Activated T-helper 9 cell treated with anti-CD3 and anti-CD28 coated beads, Interleukin-2, amount 50 U/mL, for 16 hours (primary cell): ENCODE measurements around the gene LRRC37A.
A peak's percentile ranks its signal among the peaks of the same experiment; 100 is the strongest.
"Not testable (repeated sequence)": the region's sequence is repeated elsewhere in the genome, so short reads cannot be mapped to it uniquely, and the experiment has no call there.

Experiments
- DNase-seq: peaks from one replicate; pipeline ENCODE4 v3.0.0-alpha.2; 2020; ENCODE audit warnings: low read depth

The LRRC37A gene

DNA sequence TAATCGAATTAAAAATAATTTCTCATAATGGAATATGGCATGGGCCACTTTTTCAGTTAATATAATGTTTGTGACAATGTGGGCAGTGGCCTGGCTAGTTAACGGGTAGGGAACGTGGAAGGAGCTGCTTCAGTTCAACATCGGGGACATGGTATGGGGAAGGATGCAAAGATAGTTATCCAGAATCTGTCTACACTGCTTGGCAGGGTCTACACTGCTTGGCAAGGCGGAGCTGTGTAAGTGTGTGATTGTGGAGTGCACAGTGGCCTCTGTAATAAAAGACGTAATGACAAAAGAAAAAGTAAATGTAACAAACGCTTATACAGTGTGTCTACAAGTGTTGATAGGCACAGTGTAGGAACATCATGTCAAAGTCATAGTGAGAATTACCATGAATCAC is 7.3 kb upstream of the LRRC37A start:
- DNase-seq: not testable (repeated sequence)

- DNase-seq: not testable (repeated sequence)
These were observed 3.9 kb upstream of the LRRC37A start for GRCh38 chr17:46290906-46291546.

GRCh38 chr17:46291618-46292017 is 3.3 kb upstream of the LRRC37A start:
- DNase-seq: not testable (repeated sequence)

DNA sequence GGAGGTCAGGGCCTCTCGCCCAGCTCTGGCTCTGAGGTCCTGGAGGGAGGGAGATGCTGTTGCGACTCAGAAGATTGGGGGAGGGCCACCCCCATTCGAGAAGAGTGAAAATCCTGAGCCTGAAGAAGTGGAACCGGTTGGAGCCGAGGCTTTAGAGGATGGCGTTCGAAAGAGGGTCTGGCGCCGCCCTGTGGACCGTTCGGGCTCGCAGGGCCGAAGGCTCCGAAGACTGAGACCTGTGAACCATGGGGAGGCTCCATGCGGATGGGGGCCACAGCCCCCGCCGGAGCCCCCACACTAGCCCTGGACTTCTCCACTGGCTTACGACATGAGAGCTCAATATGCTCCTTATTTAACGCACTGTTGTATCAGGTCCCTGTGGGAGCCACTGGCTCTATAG is 46.3 kb downstream of the LRRC37A start:
- DNase-seq: not testable (repeated sequence)

- not testable (repeated sequence) for DNase-seq
These were observed 47.2 kb downstream of the LRRC37A start for GRCh38 chr17:46342131-46342530.

- not testable (repeated sequence) for DNase-seq
These were observed 53.4 kb downstream of the LRRC37A start for GRCh38 chr17:46348345-46348744.

DNA sequence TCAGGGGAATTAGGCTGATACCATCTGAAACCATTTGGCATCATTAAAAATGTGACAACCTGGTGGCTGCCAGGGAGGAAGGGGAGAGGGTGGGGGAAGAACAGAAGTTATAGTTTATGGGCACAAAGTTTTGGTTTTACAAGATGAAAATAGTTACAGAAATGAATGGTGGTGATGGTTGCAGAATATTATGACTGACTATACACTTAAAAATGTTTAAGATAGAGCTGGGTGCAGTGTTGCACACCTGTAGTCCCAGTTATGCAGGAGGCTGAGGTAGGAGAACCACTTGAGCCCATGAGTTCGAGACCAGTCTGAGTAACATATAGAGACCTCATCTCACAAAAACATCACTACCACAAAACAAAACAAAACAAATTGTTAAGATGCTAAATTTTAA is 54.1 kb downstream of the LRRC37A start:
- DNase-seq: not testable (repeated sequence)

DNA sequence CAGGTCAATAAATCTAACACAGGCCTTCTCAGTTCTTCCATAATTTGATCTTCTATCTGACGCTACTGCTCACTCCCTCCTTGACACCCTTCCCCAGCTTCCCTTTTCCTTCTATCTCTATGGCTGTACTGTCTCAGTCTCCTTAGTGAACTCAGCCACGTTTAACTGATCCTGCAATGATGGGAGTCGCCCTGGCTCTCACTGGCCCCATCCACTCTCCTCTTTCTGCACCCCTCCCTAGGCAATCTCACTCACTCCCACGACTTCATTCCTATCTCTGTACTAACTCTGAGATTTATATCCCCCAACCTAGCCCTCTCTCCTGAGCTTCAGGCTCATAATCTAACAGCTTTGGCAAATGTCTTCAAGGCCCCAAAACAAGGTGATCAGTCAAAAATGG is 58.9 kb downstream of the LRRC37A start:
- DNase-seq: not testable (repeated sequence)

- not testable (repeated sequence) for DNase-seq
These were observed 66.3 kb downstream of the LRRC37A start for GRCh38 chr17:46361145-46361735.

GRCh38 chr17:46361755-46362154 is 66.8 kb downstream of the LRRC37A start, which contains the start of gene ARL17B:
Gene ARL17B, minus strand, starts transcription at chr17:46361766. Its CDS starts 3,369 bp downstream, at chr17:46358397.
- peak; percentile 42 for DNase-seq

GRCh38 chr17:46367520-46367919 is 72.6 kb downstream of the LRRC37A start:
- DNase-seq: not testable (repeated sequence)

GRCh38 chr17:46372236-46373229 is 77.6 kb downstream of the LRRC37A start:
- DNase-seq: not testable (repeated sequence)

DNA sequence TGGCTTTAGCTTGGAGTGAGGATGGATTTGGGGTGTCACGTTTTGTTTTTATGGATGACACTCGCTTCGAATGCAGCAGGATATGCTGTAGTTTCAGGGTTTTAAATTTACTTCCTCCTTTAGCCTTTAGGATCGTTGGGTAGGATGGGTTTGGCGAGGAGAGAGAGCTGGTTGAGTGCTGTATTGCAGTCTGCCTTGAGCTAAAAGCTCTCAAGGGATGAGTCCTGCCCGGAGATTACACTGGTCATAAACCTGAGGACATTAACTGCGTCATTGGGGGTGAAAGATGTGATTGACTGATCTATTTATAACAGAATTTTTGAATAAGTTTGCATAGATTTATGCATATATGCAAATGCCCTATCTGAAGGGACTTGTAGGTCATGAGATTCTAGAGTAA is 78.5 kb downstream of the LRRC37A start:
- DNase-seq: not testable (repeated sequence)

DNA sequence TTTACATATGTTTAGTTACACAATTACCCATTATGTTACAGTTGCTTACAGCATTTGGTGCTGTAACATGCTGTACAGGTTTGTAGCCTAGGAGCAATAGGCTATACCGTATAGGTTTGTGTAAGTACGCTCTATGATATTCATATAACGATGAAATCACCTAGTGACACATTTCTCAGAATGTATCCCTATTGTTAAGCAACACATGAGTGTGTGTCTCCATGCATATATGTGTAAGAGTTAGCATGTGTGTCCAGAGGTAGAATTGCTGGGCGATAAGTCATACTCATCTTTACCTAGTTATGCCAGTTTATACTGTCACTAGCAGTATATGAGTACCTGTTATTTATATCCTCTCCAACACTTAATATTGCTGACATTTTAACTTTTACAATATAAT is 88.2 kb downstream of the LRRC37A start:
- not testable (repeated sequence) for DNase-seq

DNA sequence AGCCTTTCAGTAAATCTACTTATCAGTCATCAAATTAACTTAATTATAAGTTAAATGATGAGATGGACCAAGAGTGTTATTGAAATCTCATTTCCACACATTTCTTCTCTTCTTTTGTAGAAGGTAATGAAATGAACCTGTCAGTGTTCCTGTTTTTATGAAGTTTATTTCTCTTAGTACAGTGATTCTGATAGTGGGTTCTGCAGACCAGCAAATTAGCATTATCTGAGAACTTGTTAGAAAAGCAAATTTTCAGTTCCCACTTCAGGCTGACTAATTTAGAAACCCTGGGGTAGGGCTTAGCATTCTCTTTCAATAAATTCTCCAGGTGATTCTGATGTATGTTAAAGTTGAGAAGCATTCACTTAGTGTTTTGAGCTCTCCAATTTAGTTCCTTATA is 90.6 kb downstream of the LRRC37A start:
- DNase-seq: not testable (repeated sequence)
